ENCODE results near the gene IGSF6. TPM values are rescaled to one million over a fixed set of nuclear protein-coding genes. Genes with fewer than 3 reads are reported as not detected.
A peak's percentile ranks its signal among the peaks of the same experiment; 100 is the strongest.
"Not testable (repeated sequence)": the region's sequence is repeated elsewhere in the genome, so short reads cannot be mapped to it uniquely, and the experiment has no call there.

The IGSF6 gene
- 0.76 TPM for total RNA-seq

- no peak for ATAC-seq
Observed at GRCh38 chr16:21652453-21652852, at the start of gene IGSF6. TSS of gene IGSF6 (minus strand) at chr16:21652608. CDS start at chr16:21652598, 10 bp downstream.

DNA sequence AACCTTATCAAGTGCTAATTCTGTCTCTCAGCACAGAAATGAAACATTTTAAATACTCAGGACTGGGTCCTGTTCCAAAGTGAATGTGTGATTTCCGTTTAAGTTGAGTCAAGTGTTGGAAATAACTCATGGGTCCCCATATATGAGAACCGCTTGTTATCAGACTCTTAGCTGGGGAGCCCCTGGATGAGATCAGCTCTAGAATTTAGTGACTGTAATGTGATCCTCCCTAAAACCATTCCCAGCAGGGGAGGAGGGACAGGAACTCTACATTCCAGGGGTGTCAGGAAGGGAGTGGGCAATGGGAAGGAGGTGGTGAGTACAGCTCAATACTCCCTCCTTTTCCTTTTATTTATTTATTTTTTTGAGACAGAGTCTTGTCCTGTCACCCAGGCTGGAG, 48.9 kb upstream of the IGSF6 start:
- no peak for ATAC-seq

GRCh38 chr16:21698169-21699032, 46.0 kb upstream of the IGSF6 start:
- no peak for ATAC-seq

- no peak for ATAC-seq
Observed at GRCh38 chr16:21697032-21697431, 44.6 kb upstream of the IGSF6 start.

- ATAC-seq: no peak
Observed at GRCh38 chr16:21694609-21695008, 42.2 kb upstream of the IGSF6 start.

GRCh38 chr16:21690967-21691366, 38.6 kb upstream of the IGSF6 start:
- ATAC-seq: not testable (repeated sequence)

DNA sequence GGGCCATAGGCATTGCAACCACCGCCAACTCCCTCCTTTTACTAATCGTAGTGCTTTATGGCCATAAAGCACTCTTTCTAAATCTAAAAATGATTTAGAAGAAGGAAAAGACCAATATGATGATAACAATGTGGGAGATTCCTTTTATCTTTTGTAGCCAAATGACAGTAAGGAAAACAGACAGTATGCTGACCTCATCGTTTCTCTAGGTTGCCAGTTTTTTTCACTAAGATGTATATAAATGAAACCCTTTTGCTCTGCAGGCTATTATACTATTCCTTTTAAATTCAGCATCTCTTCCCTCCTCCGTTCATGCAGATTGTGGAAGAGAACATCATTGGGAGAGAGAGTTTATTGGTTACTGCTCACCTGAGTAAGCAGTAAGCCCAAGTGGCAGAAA, 36.7 kb upstream of the IGSF6 start:
- no peak for ATAC-seq

DNA sequence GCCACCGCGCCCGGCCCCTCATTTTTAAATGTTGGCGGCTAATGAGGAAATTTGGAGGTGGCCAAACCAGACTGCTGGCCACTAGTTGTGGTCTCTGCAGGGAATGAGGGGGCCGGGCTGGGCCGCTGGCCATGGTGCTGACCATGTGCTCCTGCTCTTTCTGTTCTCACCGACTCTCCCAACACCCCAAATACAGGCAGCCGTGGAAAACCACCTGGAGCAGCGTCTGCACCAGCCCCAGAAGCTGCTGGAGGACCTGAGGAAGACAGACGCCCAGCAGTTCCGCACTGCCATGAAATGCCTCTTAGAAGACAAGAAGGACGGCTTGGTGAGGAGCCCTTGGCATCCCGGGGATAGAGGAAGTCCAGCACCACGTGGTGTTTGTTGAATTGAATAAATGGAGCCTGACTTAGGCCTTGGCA, 32.6 kb upstream of the IGSF6 start:
- ATAC-seq: no peak

GRCh38 chr16:21684199-21684598, 31.8 kb upstream of the IGSF6 start:
- no peak for ATAC-seq

DNA sequence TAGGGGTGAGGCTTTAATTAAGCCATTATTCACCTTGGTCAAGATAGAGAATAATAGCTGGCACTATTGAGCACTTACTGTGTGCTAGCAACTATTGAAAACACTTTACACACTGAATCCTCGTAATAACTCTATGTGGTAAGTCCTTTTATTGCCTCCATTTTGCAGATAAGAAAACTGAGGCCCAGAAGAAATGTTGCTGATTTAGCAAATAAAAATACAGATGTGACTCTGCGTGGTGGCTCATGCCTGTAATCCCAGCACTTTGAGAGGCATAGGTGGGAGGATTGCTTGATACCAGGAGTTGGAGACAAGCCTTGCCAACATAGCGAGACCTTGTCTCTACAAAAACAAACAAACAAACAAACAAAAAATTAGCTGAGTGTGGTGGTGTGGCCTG, 30.8 kb upstream of the IGSF6 start:
- ATAC-seq: no peak

GRCh38 chr16:21680714-21681113, 28.3 kb upstream of the IGSF6 start:
- ATAC-seq: not testable (repeated sequence)

- not testable (repeated sequence) for ATAC-seq
Observed at GRCh38 chr16:21674456-21674855, 22.0 kb upstream of the IGSF6 start.

DNA sequence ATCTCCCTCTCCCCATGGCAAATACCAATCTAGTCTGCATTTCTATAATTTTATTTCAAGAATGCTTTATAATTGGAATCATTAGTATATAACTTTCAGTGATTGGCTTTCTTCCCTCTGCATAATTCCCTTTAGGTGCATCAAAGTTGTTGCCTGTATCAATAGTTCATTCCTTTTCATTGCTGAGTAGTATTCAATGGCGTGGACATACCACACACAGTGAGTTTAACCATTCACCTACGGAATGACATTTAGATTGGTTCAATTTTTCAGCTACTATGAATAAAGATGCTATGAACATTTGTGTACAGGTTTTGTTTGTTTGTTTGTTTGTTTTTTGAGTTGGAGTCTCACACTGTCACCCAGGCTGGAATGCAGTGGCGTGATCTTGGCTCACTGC, 21.1 kb upstream of the IGSF6 start:
- ATAC-seq: no peak

GRCh38 chr16:21667575-21667974, 15.2 kb upstream of the IGSF6 start:
- no peak for ATAC-seq

GRCh38 chr16:21666772-21667171, 14.4 kb upstream of the IGSF6 start:
- ATAC-seq: no peak

DNA sequence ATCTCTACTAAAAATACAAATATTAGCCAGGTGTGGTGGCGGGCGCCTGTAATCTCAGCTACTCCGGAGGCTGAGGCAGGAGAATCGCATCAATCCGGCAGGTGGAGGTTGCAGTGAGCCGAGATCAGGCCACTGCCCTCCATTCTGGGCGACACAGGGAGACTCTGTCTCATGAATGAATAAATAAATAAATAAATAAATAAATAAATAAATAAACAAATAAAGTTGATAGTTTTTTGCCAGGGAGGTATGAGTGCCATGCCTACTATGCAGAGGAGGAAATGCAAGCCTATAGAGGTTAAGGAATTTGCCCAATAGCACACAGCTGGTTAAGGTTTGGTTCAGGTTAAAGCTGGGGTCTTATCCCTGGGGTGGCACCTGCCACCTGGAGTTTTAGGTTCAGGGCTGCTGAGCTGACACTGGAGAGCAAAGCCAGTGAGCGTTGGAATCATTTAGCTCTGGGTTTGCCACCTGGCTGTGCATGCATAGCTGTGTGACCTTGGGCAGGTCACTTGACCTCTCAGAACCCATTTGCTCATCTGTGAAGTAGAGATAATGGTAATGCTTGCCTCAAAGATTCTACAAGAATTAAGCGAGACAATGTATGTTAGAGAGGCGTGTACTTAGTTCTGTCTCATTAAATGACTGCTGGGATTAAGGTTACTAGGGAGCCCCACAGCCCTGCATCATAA, 12.5 kb upstream of the IGSF6 start:
- no peak for ATAC-seq

DNA sequence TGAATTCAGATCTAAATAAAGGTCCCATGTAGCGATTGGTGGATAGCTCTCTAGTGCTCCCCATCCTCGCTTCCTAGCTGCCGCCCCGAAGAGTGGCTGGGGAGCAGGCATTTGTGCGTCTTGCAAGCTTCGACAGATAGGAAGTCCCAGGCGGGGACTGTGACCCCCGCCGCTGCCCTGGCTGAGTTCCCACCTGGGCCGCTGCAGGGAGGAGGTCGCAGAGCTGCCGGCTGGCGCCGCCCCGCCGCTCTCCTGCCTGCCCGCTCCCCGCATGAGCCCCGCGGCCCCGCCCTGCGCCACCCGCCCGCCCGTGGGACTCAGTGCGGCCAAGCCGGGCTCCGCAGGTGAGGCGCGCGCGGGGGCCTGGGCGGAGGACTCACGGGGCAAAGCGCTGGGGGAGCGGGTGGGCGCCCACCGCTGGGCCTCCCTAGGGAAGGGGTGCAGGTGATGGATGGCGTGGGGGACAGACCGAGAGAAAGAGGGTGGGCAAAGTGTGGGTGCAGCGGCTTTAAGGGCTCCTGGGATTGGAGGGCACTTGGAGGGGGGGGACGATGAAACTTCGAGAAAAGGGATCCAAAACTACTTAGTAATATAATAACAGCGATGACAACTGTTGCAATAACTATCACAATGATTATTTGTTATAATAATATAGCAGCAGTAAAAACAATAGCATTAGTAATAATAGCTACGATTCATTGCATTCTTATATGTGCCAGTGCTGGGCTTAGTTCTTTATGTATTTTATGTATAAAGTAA, 11.7 kb upstream of the IGSF6 start, which contains the start of gene OTOA:
Gene OTOA, plus strand, starts transcription at position 80 of the 759 bp plus-strand sequence. CDS start 14,547 bp downstream, outside the sequence.
- ATAC-seq: peak; percentile 57

GRCh38 chr16:21659124-21659523, 6.7 kb upstream of the IGSF6 start:
- ATAC-seq: no peak

DNA sequence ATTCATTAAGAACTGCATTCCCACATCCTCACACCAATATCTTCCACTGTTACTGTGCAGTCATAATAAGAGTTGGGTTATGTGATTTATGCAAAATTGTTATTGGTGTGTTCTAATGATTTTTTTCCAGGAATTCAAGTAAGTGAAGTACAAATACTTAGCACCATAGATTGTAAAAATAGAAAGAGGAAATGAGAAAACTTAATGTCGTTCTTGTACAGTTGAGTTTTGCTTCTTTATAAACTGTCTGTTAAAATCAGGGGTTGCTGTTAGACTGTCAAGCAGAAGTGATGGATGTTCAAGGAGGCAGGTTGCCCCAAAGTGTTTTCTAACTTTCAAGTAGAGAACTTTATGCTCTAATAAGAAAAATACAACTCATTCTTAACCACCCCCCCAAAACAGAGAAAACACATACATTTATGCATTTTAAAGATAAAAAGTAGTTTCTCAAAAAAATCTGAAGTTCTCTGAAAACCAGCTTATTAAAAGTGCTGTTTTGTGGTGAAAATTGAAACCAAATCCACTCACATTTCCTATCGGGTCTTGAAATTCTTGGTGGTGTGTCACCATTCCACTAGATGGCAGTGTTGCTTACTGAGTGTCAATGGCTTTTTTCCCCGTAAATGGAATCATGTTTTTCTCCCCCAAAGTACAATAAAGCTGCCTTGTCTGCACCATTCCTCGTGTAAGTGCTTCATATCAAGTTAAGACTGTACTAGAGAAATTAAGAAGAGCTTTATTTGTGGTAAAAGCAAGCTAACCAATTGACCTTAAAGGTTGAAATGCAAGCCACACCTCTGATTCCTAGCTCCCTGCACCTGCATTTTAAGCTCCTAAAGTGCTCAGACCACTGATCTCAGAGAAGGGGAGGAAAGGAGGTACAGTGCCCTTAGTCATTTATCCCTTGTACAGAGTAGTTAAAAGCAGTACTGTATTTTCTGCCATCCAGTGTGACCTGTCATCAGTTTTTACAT, 4.7 kb upstream of the IGSF6 start:
- ATAC-seq: no peak

- ATAC-seq: peak; percentile 80
Observed at GRCh38 chr16:21654881-21655280, 2.5 kb upstream of the IGSF6 start.

GRCh38 chr16:21654466-21654865, 2.1 kb upstream of the IGSF6 start:
- no peak for ATAC-seq

DNA sequence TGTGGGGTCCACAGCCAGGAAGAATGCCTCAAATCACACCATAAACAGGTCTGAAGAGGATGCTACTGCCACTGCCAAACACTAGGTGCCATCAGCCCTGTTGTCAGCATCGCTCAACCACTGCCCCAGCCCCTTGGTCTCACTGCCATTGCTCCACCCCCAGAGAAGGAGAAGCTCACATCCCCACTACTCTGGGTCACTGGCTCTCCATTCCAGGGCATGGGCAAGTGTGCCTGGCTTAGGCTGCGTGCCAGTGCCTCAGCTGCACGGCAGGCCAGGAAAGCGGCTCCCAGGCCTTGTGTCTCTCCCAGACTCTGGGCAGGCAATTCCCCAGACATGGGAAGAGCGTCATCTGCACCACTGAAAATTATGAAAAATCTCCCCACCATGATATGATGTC, 1.2 kb upstream of the IGSF6 start:
- no peak for ATAC-seq

All from esophagus mucosa (tissue), 1 donor.